ENCODE results near the gene PIK3CB. TPM values are rescaled to one million over a fixed set of nuclear protein-coding genes. Genes with fewer than 3 reads are reported as not detected.

The PIK3CB gene
- total RNA-seq, 2 donors from 2014 or later, result 22.8 to 42.7 TPM

GRCh38 chr3:138776961-138777360 lies 57.8 kb downstream of the PIK3CB start:
- ATAC-seq (no peak), DNase-seq (ENCODE audit: low spot score) (no peak)
- H3K4me1 Mint-ChIP-seq (ENCODE audit: low read depth in 2 of 2), result peaks cover 11 to 14% of the 10 kb centered on the region in 2 donors
- no peaks in the 10 kb centered on the region for H3K36me3 Mint-ChIP-seq
- H3K27me3 Mint-ChIP-seq, result no peaks in the 10 kb centered on the region
- no peak overlapping the region for H3K27ac Mint-ChIP-seq
- no peaks in the 10 kb centered on the region for H3K9me3 Mint-ChIP-seq
- no peak overlapping the region for H3K4me3 Mint-ChIP-seq

- H3K9me3 Mint-ChIP-seq, result no peaks in the 10 kb centered on the region
- H3K4me3 Mint-ChIP-seq, result no peak overlapping the region
- no peaks in the 10 kb centered on the region for H3K36me3 Mint-ChIP-seq
- no peak overlapping the region for H3K27ac Mint-ChIP-seq
- ATAC-seq (no peak), DNase-seq (ENCODE audit: low spot score) (no peak)
- H3K4me1 Mint-ChIP-seq (ENCODE audit: low read depth in 2 of 2), result peaks cover 9 to 11% of the 10 kb centered on the region in 2 donors
- no peaks in the 10 kb centered on the region for H3K27me3 Mint-ChIP-seq
These were observed 59.5 kb downstream of the PIK3CB start for GRCh38 chr3:138775254-138775595.

- no peak overlapping the region for H3K27ac Mint-ChIP-seq
- DNase-seq (ENCODE audit: low spot score) (no peak), ATAC-seq (peak; percentile 65 to 86)
- H3K27me3 Mint-ChIP-seq, result no peaks in the 10 kb centered on the region
- H3K4me3 Mint-ChIP-seq, result no peak overlapping the region
- H3K36me3 Mint-ChIP-seq, result no peaks in the 10 kb centered on the region
- H3K9me3 Mint-ChIP-seq, result no peaks in the 10 kb centered on the region
- H3K4me1 Mint-ChIP-seq (ENCODE audit: low read depth in 2 of 2), result peaks cover 9 to 11% of the 10 kb centered on the region in 2 donors
These were observed 60.0 kb downstream of the PIK3CB start for GRCh38 chr3:138774529-138775253.

- ATAC-seq (no peak), DNase-seq (ENCODE audit: low spot score) (no peak)
- no peaks in the 10 kb centered on the region for H3K27me3 Mint-ChIP-seq
- peaks cover 6 to 11% of the 10 kb centered on the region in 2 donors for H3K4me1 Mint-ChIP-seq (ENCODE audit: low read depth in 2 of 2)
- H3K9me3 Mint-ChIP-seq, result no peaks in the 10 kb centered on the region
- no peak overlapping the region for H3K27ac Mint-ChIP-seq
- no peaks in the 10 kb centered on the region for H3K36me3 Mint-ChIP-seq
- H3K4me3 Mint-ChIP-seq, result no peak overlapping the region
These were observed 63.1 kb downstream of the PIK3CB start for GRCh38 chr3:138771585-138771984.

GRCh38 chr3:138769616-138770015 lies 65.1 kb downstream of the PIK3CB start:
- Mint-ChIP-seq H3K4me1 (ENCODE audit: low read depth in 2 of 2) (peaks cover 5 to 6% of the 10 kb centered on the region in 2 donors), H3K4me3 (no peak overlapping the region), H3K27me3 (no peaks in the 10 kb centered on the region), H3K36me3 (no peaks in the 10 kb centered on the region), H3K27ac (no peak overlapping the region), H3K9me3 (no peaks in the 10 kb centered on the region)
- DNase-seq (ENCODE audit: low spot score) (no peak), ATAC-seq (no peak)

GRCh38 chr3:138768946-138769345 lies 65.8 kb downstream of the PIK3CB start:
- Mint-ChIP-seq H3K4me3 (no peak overlapping the region), H3K9me3 (no peaks in the 10 kb centered on the region), H3K27me3 (no peaks in the 10 kb centered on the region), H3K36me3 (no peaks in the 10 kb centered on the region), H3K27ac (no peak overlapping the region), H3K4me1 (ENCODE audit: low read depth in 2 of 2) (no peaks in the 10 kb centered on the region)
- ATAC-seq, result no peak
- DNase-seq (ENCODE audit: low spot score), result no peak

DNA sequence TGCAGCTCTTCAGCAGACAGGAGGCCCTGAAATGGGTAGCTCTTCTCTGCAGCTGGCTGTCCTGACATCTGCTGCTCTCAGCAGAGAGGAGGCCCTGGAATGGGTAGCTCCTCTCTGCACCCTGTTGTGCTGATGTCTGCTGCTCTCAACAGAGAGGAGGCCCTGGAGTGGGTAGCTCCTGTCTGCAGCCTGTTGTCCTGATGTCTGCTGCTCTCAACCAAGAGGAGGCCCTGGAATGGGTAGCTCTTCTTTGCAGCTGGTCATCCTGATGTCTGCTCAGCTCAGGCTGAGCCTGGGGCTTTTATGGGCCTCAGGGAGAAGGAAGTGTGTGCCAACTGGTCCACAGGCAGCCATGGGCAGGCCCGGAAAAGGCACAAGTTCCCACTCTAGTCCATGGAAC lies 66.6 kb downstream of the PIK3CB start:
- no peak overlapping the region for H3K4me3 Mint-ChIP-seq
- DNase-seq (ENCODE audit: low spot score) (no peak), ATAC-seq (peak in 1 of 2 donors; percentile 20)
- H3K4me1 Mint-ChIP-seq (ENCODE audit: low read depth in 2 of 2), result no peaks in the 10 kb centered on the region
- no peaks in the 10 kb centered on the region for H3K9me3 Mint-ChIP-seq
- no peaks in the 10 kb centered on the region for H3K36me3 Mint-ChIP-seq
- no peak overlapping the region for H3K27ac Mint-ChIP-seq
- no peaks in the 10 kb centered on the region for H3K27me3 Mint-ChIP-seq

DNA sequence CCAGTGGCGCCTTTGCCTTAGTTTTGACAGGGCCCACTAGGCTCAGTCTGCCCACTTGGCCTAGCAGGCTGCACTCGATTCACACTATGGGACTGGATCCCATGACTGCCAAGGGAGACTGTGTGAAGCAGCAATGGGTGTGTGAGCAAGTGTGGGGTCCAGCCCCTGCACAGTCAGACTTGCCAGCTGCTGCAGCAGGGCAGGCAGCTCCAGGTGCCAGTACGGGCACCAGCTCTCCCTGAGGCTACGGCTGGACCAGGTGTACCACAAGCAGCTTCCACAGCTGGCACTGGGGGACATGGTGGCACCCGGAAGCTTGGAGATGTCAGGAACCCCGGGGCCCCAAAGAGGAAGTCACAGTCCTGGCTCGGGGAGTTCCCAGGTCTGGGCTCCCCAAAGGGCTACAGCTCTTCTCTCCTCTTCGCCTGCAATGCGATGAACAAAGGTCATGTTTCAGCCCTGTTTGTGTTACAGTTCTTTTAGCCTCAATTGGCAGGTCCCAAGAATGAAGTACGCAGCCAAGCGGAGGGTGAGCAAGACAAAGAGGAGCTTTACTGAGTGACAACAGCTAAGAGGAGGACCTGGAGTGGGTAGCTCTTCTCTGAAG lies 67.1 kb downstream of the PIK3CB start:
- Mint-ChIP-seq H3K27ac (no peak overlapping the region), H3K27me3 (no peaks in the 10 kb centered on the region), H3K9me3 (no peaks in the 10 kb centered on the region), H3K4me3 (no peak overlapping the region), H3K4me1 (ENCODE audit: low read depth in 2 of 2) (no peaks in the 10 kb centered on the region), H3K36me3 (no peaks in the 10 kb centered on the region)
- ATAC-seq (no peak), DNase-seq (ENCODE audit: low spot score) (no peak)

GRCh38 chr3:138761002-138761401 lies 73.7 kb downstream of the PIK3CB start:
- H3K4me3 Mint-ChIP-seq, result peak overlapping the region; percentile 2
- ATAC-seq, result no peak
- peaks cover 11% of the 10 kb centered on the region in 2 donors for H3K4me1 Mint-ChIP-seq (ENCODE audit: low read depth in 2 of 2)

GRCh38 chr3:138748190-138748589 lies 86.5 kb downstream of the PIK3CB start:
- Mint-ChIP-seq H3K4me1 (ENCODE audit: low read depth in 2 of 2) (peaks cover 0 to 7% of the 10 kb centered on the region in 2 donors), H3K36me3 (no peaks in the 10 kb centered on the region), H3K4me3 (no peak overlapping the region), H3K9me3 (no peaks in the 10 kb centered on the region), H3K27ac (peak overlapping the region in 1 of 2 donors; percentile 28), H3K27me3 (no peaks in the 10 kb centered on the region)
- no peak for ATAC-seq
- DNase-seq (ENCODE audit: low spot score), result no peak

More at GRCh38 chr3:138761002-138761401, 73.7 kb downstream of the PIK3CB start:
- Mint-ChIP-seq H3K9me3 (no peaks in the 10 kb centered on the region), H3K27ac (peak overlapping the region; percentile 82 to 86), H3K36me3 (no peaks in the 10 kb centered on the region), H3K27me3 (no peaks in the 10 kb centered on the region)
- DNase-seq (ENCODE audit: low spot score), result no peak

DNA sequence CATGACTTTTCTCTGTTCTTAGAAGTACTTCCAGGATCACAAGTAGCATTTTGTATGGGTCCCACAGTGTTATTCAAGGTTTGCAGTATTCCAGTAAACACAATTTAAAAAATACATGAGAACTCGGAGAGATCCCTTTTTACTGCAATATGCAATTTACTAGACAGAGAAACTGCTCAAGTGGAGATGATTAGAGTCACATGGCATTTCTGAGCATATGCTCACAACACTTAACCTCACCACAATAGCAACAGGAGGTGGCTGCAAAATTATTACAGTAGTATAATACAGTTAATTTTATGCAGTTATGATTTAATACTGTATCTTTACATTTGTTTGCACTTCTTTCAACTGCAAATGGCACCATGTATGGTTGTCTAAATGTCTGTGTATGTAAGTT lies 87.5 kb downstream of the PIK3CB start:
- Mint-ChIP-seq H3K27me3 (no peaks in the 10 kb centered on the region), H3K4me3 (no peak overlapping the region), H3K4me1 (ENCODE audit: low read depth in 2 of 2) (peaks cover 0 to 7% of the 10 kb centered on the region in 2 donors), H3K9me3 (no peaks in the 10 kb centered on the region), H3K36me3 (no peaks in the 10 kb centered on the region), H3K27ac (no peak overlapping the region)
- ATAC-seq (no peak), DNase-seq (ENCODE audit: low spot score) (no peak)

DNA sequence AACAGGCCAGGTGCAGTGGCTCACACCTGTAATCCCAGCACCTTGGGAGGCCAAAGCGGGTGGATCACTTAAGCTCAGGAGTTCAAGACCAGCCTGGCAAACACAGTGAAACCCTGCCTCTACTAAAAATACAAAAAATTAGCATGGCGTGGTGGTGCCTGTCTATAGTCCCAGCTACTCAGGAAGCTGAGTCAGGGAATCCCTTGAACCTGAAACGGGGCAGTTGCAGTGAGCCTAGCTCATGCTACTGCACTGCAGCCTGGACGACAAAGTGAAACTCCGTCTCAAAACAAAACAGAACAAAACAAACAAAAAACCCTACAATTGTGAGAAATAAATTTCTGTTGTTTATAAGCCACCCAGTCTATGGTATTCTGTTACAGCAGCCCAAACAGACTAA lies 94.7 kb downstream of the PIK3CB start:
- no peak overlapping the region for H3K27ac Mint-ChIP-seq
- H3K9me3 Mint-ChIP-seq, result no peaks in the 10 kb centered on the region
- ATAC-seq (no peak), DNase-seq (ENCODE audit: low spot score) (no peak)
- peaks cover 0 to 7% of the 10 kb centered on the region in 2 donors for H3K4me1 Mint-ChIP-seq (ENCODE audit: low read depth in 2 of 2)
- H3K27me3 Mint-ChIP-seq, result no peaks in the 10 kb centered on the region
- peaks cover 7% of the 10 kb centered on the region for H3K36me3 Mint-ChIP-seq
- H3K4me3 Mint-ChIP-seq, result no peak overlapping the region

- H3K9me3 Mint-ChIP-seq, result no peaks in the 10 kb centered on the region
- peaks cover 4% of the 10 kb centered on the region for H3K36me3 Mint-ChIP-seq
- H3K27ac Mint-ChIP-seq, result peak overlapping the region; percentile 27 to 92
- H3K4me3 Mint-ChIP-seq, result peak overlapping the region; percentile 40
- H3K4me1 Mint-ChIP-seq (ENCODE audit: low read depth in 2 of 2), result peaks cover 7 to 8% of the 10 kb centered on the region in 2 donors
- ATAC-seq (peak; percentile 57 to 85), DNase-seq (ENCODE audit: low spot score) (no peak)
- H3K27me3 Mint-ChIP-seq, result no peaks in the 10 kb centered on the region
These were observed 102.3 kb downstream of the PIK3CB start for GRCh38 chr3:138732456-138732855.

GRCh38 chr3:138726946-138727730 lies 107.6 kb downstream of the PIK3CB start:
- peak overlapping the region in 1 of 2 donors; percentile 67 for H3K27ac Mint-ChIP-seq
- H3K36me3 Mint-ChIP-seq, result peaks cover 4% of the 10 kb centered on the region
- no peaks in the 10 kb centered on the region for H3K9me3 Mint-ChIP-seq
- no peak for DNase-seq (ENCODE audit: low spot score)
- H3K4me1 Mint-ChIP-seq (ENCODE audit: low read depth in 2 of 2), result peaks cover 21 to 23% of the 10 kb centered on the region in 2 donors
- ATAC-seq, result no peak
- no peak overlapping the region for H3K4me3 Mint-ChIP-seq
- H3K27me3 Mint-ChIP-seq, result no peaks in the 10 kb centered on the region

Data from natural killer cell treated with Interleukin-12 subunit alpha and Interleukin-12 subunit beta and Interleukin-15 and Interleukin-18, amount 100 ng/mL, for 72 hours (primary cell).